Measurements from ENCODE around the gene CAMTA1. TPM values are rescaled to one million over a fixed set of nuclear protein-coding genes. Genes with fewer than 3 reads are reported as not detected.

CAMTA1 gene
- total and polyA plus RNA-seq, 12 donors: 123 to 265 (median 142) TPM

DNA sequence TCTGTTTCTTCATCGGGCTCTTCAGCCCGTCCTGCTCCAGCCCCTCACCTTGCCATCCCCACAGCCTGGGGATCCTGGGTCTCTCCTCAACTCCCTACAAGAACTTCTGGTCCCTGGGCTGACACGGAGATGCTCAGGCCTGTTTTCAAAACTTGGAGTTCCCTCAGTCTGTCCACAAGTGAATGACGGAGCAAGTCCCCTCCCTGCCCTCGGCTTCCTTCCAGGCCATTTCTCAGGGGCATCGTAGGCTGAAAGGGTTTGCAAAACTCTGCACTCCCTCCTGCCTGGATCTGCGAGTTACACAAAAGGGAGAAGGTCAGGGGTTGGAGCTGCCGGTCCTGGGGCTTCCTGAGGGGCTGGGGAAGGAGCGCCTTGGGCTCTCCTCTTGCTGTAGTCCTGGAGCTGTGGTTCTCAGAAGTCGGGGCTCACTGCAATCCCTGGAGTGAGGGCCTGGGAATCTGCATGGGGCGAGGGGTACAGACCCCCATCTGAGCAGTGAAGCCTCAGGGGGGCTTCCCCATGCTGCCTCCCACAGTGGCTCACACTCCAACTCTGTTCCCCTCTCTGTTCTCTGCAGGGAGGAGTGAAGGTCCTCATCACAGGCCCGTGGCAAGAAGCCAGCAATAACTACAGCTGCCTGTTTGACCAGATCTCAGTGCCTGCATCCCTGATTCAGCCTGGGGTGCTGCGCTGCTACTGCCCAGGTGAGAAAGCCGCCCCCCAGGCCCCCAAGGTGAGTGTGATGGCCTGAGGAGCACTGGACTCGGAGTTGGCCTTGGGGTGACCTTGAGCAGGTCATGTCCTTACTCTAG is 885.3 kb downstream of the CAMTA1 start:
- Histone ChIP-seq H3K4me1 (peaks cover 6 to 31% (median 12%) of the 10 kb centered on the region in 9 donors), H3K27me3 (peaks cover 0 to 6% (median 0%) of the 10 kb centered on the region in 7 donors), H3K9me3 (no peaks in the 10 kb centered on the region), H3K27ac (no peak overlapping the region), H3K4me3 (no peak overlapping the region), H3K36me3 (no peaks in the 10 kb centered on the region)
- peak; percentile 44 to 63 for DNase-seq
- WGBS, 2 donors: 56 to 59% methylated on average over 15 of the region's 15 CpGs
- ATAC-seq: peak in 2 of 8 donors; percentile 7 to 34
- TF ChIP-seq, protein P1, sequence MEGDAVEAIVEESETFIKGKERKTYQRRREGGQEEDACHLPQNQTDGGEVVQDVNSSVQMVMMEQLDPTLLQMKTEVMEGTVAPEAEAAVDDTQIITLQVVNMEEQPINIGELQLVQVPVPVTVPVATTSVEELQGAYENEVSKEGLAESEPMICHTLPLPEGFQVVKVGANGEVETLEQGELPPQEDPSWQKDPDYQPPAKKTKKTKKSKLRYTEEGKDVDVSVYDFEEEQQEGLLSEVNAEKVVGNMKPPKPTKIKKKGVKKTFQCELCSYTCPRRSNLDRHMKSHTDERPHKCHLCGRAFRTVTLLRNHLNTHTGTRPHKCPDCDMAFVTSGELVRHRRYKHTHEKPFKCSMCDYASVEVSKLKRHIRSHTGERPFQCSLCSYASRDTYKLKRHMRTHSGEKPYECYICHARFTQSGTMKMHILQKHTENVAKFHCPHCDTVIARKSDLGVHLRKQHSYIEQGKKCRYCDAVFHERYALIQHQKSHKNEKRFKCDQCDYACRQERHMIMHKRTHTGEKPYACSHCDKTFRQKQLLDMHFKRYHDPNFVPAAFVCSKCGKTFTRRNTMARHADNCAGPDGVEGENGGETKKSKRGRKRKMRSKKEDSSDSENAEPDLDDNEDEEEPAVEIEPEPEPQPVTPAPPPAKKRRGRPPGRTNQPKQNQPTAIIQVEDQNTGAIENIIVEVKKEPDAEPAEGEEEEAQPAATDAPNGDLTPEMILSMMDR (IDR thresholded peaks at IDR 0.05): no peak
- intact Hi-C loops (cut with DNase I): loop anchor here in 2 of 10 donors (2.0 to 10.0 kb wide), 3 partner anchors 67 to 644 kb away; partner anchors contain the start of gene SLC45A1 (in 1 of the 2)

DNA sequence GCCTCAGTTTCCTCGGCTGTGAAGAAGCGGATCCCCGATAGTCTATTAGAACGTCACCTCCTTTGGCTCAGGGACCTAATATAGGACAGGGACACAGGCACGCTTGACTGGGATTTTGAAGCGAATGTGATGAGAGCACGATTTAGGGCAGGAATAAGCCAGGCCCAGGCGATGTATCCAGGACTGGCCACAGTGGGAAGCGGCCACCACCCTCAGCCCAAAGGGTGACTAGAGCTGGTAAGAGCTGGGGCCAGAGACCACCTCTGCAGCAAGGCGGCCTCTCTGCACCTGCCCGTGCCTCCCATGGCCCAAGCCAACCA is 885.9 kb downstream of the CAMTA1 start:
- H3K9me3 ChIP-seq: no peaks in the 10 kb centered on the region
- 96 to 97% methylated on average over 11 of the region's 11 CpGs for WGBS, 2 donors
- no peak overlapping the region for H3K4me3 ChIP-seq
- H3K36me3 ChIP-seq: no peaks in the 10 kb centered on the region
- peaks cover 6 to 31% (median 12%) of the 10 kb centered on the region in 9 donors for H3K4me1 ChIP-seq
- H3K27me3 ChIP-seq: peaks cover 0 to 6% (median 0%) of the 10 kb centered on the region in 7 donors
- intact Hi-C loops (cut with DNase I): loop anchor here in 2 of 10 donors (2.0 to 10.0 kb wide), 3 partner anchors 66 to 644 kb away; partner anchors contain the start of gene SLC45A1 (in 1 of the 2)
- no peak for ATAC-seq
- no peak for DNase-seq
- TF ChIP-seq, protein P1 (IDR thresholded peaks at IDR 0.05): no peak
- H3K27ac ChIP-seq: no peak overlapping the region

DNA sequence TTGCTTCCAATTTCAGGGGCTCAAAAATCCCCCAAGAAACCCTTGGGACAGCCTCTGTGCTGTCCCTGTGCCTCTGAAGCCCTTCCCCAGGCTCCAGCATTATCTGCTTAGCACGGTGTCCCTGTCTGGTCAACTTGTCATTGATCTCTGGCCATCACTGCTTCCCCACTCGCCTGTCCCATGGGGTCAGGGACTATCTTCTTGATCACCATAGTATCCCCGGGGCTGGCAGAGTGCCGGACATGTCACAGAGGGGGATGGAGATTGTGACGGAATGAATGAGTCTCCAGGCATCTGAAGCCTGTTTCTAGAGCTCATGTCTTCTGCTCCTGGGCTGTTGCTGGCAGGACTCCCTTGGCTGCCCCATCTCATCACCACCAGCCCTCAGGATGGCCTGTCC is 886.4 kb downstream of the CAMTA1 start:
- WGBS, 2 donors: 60 to 66% methylated on average over 5 of the region's 5 CpGs
- H3K9me3 ChIP-seq: no peaks in the 10 kb centered on the region
- no peak overlapping the region for H3K4me3 ChIP-seq
- H3K4me1 ChIP-seq: peaks cover 6 to 31% (median 12%) of the 10 kb centered on the region in 9 donors
- no peak overlapping the region for H3K27ac ChIP-seq
- no peak for ATAC-seq
- intact Hi-C loops (cut with DNase I): loop anchor here in 2 of 10 donors (2.0 to 10.0 kb wide), 3 partner anchors 66 to 643 kb away; partner anchors contain the start of gene SLC45A1 (in 1 of the 2)
- TF ChIP-seq, protein P1 (IDR thresholded peaks at IDR 0.05): no peak
- peaks cover 0 to 6% (median 0%) of the 10 kb centered on the region in 7 donors for H3K27me3 ChIP-seq
- DNase-seq: no peak
- H3K36me3 ChIP-seq: no peaks in the 10 kb centered on the region

DNA sequence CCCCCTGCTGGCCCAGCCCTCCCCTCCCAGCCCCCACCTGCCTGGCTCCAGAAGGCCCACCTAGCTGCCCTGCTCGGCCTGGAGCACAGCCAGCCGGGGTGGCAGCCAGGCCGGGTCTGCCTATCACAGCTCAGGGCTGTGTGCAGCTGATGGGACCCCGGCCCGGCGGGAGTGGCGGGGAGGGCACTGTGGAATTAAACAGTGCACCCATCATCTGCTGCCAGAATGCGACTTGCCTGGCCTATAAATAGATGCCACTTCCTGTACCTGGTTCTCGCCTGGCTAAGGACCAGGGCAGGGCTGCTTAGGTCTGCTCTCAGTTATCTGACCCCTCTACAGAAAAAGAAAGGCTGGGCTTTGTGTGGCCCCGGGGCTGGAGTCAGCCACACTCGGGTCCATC is 887.6 kb downstream of the CAMTA1 start:
- intact Hi-C loops (cut with DNase I): loop anchor here in 2 of 10 donors (5.0 to 10.0 kb wide), 2 partner anchors 64 to 642 kb away; partner anchors contain the start of gene SLC45A1 (in 1 of the 2)
- TF ChIP-seq, protein P1 (IDR thresholded peaks at IDR 0.05): no peak
- DNase-seq: no peak
- H3K4me3 ChIP-seq: no peak overlapping the region
- H3K9me3 ChIP-seq: no peaks in the 10 kb centered on the region
- peak in 2 of 8 donors; percentile 29 to 54 for ATAC-seq
- peaks cover 0 to 6% (median 0%) of the 10 kb centered on the region in 7 donors for H3K27me3 ChIP-seq
- no peaks in the 10 kb centered on the region for H3K36me3 ChIP-seq
- no peak overlapping the region for H3K27ac ChIP-seq
- 45 to 49% methylated on average over 11 of the region's 11 CpGs for WGBS, 2 donors
- peaks cover 5 to 28% (median 11%) of the 10 kb centered on the region in 9 donors for H3K4me1 ChIP-seq
